ENCODE results near the gene BTBD10. TPM values are rescaled to one million over a fixed set of nuclear protein-coding genes. Genes with fewer than 3 reads are reported as not detected.
A peak's percentile ranks its signal among the peaks of the same experiment; 100 is the strongest.

The BTBD10 gene
- total and polyA plus RNA-seq, 3 experiments from 2014 or later: 14.3 to 27.3 (median 24.1) TPM

DNA sequence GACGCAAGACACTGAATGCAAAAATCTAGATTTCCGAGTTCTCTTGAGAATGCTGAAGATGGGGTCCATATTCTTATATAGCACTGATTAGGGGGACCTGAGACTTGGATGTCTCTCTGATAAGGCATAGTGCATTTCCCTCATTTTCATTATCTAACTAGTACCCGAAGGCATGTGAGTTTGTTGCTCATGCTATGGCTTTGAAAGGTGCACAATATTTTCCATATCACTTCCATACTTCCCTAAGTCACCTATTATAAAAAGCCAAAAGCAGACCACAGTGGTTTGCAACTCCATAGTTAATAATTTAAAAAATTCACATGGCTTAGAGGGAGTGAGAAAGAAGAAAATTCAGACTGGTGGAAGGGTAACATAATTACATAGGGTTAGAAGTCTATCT, 1.7 kb downstream of the BTBD10 start:
- Histone ChIP-seq H3K36me3 (ENCODE audit: insufficient read depth, low read length) (no peaks in the 10 kb centered on the region), H3K27me3 (ENCODE audit: insufficient read depth, low read length, poor library complexity, severe bottlenecking) (no peaks in the 10 kb centered on the region), H3K9me3 (ENCODE audit: low read length) (no peaks in the 10 kb centered on the region), H3K27ac (ENCODE audit: low read depth, low read length) (no peak overlapping the region), H3K4me3 (ENCODE audit: low read length) (no peak overlapping the region), H3K4me1 (ENCODE audit: insufficient read depth, low read length) (peaks cover 24% of the 10 kb centered on the region)
- H3K4me1 Mint-ChIP-seq: peaks cover 51 to 68% (median 66%) of the 10 kb centered on the region in 3 donors
- H3K27ac Mint-ChIP-seq: peak overlapping the region in 5 of 8 donors; percentile 2 to 97 (median 47)
- H3K27me3 Mint-ChIP-seq: peaks cover 0 to 7% of the 10 kb centered on the region in 2 donors
- peaks cover 0 to 19% (median 7%) of the 10 kb centered on the region in 3 donors for H3K36me3 Mint-ChIP-seq
- ChIA-PET POLR2A (no interaction called here), CTCF (no interaction called here)
- peak overlapping the region in 6 of 7 donors; percentile 97 to 100 (median 98) for H3K4me3 Mint-ChIP-seq
- no peak for DNase-seq
- H3K9me3 Mint-ChIP-seq: no peaks in the 10 kb centered on the region

DNA sequence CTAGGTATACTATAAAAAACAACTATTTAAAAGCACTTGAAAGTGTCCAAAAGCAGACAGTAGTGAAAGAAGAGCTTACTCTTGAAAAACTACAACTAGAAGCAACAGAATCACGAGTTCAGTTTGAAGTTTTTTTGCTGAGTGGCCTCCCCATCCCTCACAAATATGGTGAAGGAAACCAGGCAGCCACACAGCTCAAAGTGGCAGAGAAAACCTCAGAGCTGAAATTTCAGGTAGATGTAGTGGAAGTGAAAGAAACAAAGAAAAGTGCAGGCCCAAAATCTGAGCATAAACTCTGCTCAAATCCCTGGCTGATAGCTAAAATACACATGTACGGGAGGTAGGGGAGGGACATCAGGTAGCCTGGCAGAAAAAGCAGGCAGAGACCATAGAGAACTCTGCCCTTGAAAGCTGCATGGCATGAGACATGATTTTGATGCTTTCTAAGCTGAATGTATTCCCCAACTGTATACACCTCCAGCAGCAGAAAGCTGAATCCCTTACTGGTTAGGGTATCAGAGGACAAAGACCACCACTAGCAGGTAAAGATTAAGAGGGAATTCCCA, 12.1 kb downstream of the BTBD10 start:
- H3K4me1 ChIP-seq (ENCODE audit: insufficient read depth, low read length): peaks cover 10% of the 10 kb centered on the region
- DNase-seq: no peak
- H3K4me1 Mint-ChIP-seq: peaks cover 52 to 84% (median 79%) of the 10 kb centered on the region in 3 donors
- no peaks in the 10 kb centered on the region for H3K36me3 ChIP-seq (ENCODE audit: insufficient read depth, low read length)
- peaks cover 0 to 8% (median 6%) of the 10 kb centered on the region in 5 donors for H3K9me3 Mint-ChIP-seq
- H3K27me3 ChIP-seq (ENCODE audit: insufficient read depth, low read length, poor library complexity, severe bottlenecking): no peaks in the 10 kb centered on the region
- H3K4me3 ChIP-seq (ENCODE audit: low read length): no peak overlapping the region
- CTCF ChIA-PET: no interaction called here
- POLR2A ChIA-PET: interaction anchor here (0.9 kb wide), 1 partner anchor 12 kb away, joined by 3 read pairs; the partner anchor contains the start of gene BTBD10
- H3K4me3 Mint-ChIP-seq: peak overlapping the region in 1 of 7 donors; percentile 48
- H3K36me3 Mint-ChIP-seq: peaks cover 16 to 17% (median 16%) of the 10 kb centered on the region in 3 donors
- peak overlapping the region in 4 of 8 donors; percentile 11 to 71 (median 52) for H3K27ac Mint-ChIP-seq
- H3K27me3 Mint-ChIP-seq: no peaks in the 10 kb centered on the region
- H3K27ac ChIP-seq (ENCODE audit: low read depth, low read length): no peak overlapping the region
- H3K9me3 ChIP-seq (ENCODE audit: low read length): no peaks in the 10 kb centered on the region

GRCh38 chr11:13449522-13449921, 13.5 kb downstream of the BTBD10 start:
- Histone ChIP-seq H3K27ac (ENCODE audit: low read depth, low read length) (no peak overlapping the region), H3K9me3 (ENCODE audit: low read length) (no peaks in the 10 kb centered on the region), H3K4me1 (ENCODE audit: insufficient read depth, low read length) (peaks cover 10% of the 10 kb centered on the region), H3K36me3 (ENCODE audit: insufficient read depth, low read length) (no peaks in the 10 kb centered on the region), H3K4me3 (ENCODE audit: low read length) (no peak overlapping the region), H3K27me3 (ENCODE audit: insufficient read depth, low read length, poor library complexity, severe bottlenecking) (no peaks in the 10 kb centered on the region)
- CTCF ChIA-PET: no interaction called here
- H3K4me1 Mint-ChIP-seq: peaks cover 57 to 85% (median 80%) of the 10 kb centered on the region in 3 donors
- H3K9me3 Mint-ChIP-seq: peaks cover 0 to 8% (median 6%) of the 10 kb centered on the region in 5 donors
- no peak for DNase-seq
- no peak overlapping the region for H3K4me3 Mint-ChIP-seq
- H3K36me3 Mint-ChIP-seq: peaks cover 16 to 17% (median 16%) of the 10 kb centered on the region in 3 donors
- H3K27ac Mint-ChIP-seq: no peak overlapping the region
- POLR2A ChIA-PET: no interaction called here
- H3K27me3 Mint-ChIP-seq: no peaks in the 10 kb centered on the region

- POLR2A ChIA-PET: no interaction called here
- H3K36me3 Mint-ChIP-seq: peaks cover 14 to 18% (median 16%) of the 10 kb centered on the region in 3 donors
- no peak overlapping the region for H3K4me3 ChIP-seq (ENCODE audit: low read length)
- peaks cover 10% of the 10 kb centered on the region for H3K4me1 ChIP-seq (ENCODE audit: insufficient read depth, low read length)
- H3K27me3 Mint-ChIP-seq: no peaks in the 10 kb centered on the region
- no peak for DNase-seq
- no peaks in the 10 kb centered on the region for H3K27me3 ChIP-seq (ENCODE audit: insufficient read depth, low read length, poor library complexity, severe bottlenecking)
- peaks cover 60 to 84% (median 82%) of the 10 kb centered on the region in 3 donors for H3K4me1 Mint-ChIP-seq
- no peak overlapping the region for H3K4me3 Mint-ChIP-seq
- H3K36me3 ChIP-seq (ENCODE audit: insufficient read depth, low read length): no peaks in the 10 kb centered on the region
- H3K27ac Mint-ChIP-seq: no peak overlapping the region
- CTCF ChIA-PET: interaction anchor here (1.5 kb wide), 1 partner anchor 14 kb away, joined by 3 read pairs; the partner anchor contains the start of gene BTBD10
- H3K27ac ChIP-seq (ENCODE audit: low read depth, low read length): no peak overlapping the region
- no peaks in the 10 kb centered on the region for H3K9me3 ChIP-seq (ENCODE audit: low read length)
- H3K9me3 Mint-ChIP-seq: peaks cover 0 to 8% (median 6%) of the 10 kb centered on the region in 5 donors
Measured at GRCh38 chr11:13448876-13449275, 14.1 kb downstream of the BTBD10 start.

- peaks cover 1 to 10% (median 10%) of the 10 kb centered on the region in 3 donors for H3K36me3 Mint-ChIP-seq
- CTCF ChIA-PET: no interaction called here
Measured at GRCh38 chr11:13446444-13446843, 16.6 kb downstream of the BTBD10 start.

DNA sequence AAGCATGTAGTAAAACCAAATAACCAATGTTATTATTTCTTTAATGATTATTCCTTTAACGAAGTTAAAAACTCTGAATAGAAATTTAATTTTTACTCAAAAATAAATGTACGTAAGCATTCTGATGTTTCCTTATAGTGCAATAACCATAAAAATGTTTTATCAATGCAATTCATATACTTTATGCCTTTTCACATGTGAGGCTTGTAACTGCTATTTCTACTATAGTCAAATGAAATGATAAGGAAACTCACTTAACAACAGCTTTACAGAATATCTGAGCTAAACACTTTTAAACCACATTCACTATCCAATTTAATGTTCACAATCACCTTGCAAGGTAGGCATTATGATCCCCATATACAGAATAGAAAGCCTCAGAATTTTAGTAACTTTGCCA, 17.4 kb downstream of the BTBD10 start:
- H3K4me1 ChIP-seq (ENCODE audit: insufficient read depth, low read length): peaks cover 7% of the 10 kb centered on the region
- POLR2A ChIA-PET: no interaction called here
- H3K9me3 Mint-ChIP-seq: peaks cover 0 to 3% (median 2%) of the 10 kb centered on the region in 5 donors
- CTCF ChIA-PET: no interaction called here
- no peak overlapping the region for H3K27ac ChIP-seq (ENCODE audit: low read depth, low read length)
- H3K4me1 Mint-ChIP-seq: peaks cover 63 to 78% (median 76%) of the 10 kb centered on the region in 3 donors
- H3K27me3 ChIP-seq (ENCODE audit: insufficient read depth, low read length, poor library complexity, severe bottlenecking): no peaks in the 10 kb centered on the region
- H3K4me3 ChIP-seq (ENCODE audit: low read length): no peak overlapping the region
- DNase-seq: no peak
- no peak overlapping the region for H3K27ac Mint-ChIP-seq
- H3K27me3 Mint-ChIP-seq: no peaks in the 10 kb centered on the region
- no peaks in the 10 kb centered on the region for H3K9me3 ChIP-seq (ENCODE audit: low read length)
- peaks cover 0 to 8% (median 7%) of the 10 kb centered on the region in 3 donors for H3K36me3 Mint-ChIP-seq
- H3K4me3 Mint-ChIP-seq: no peak overlapping the region
- no peaks in the 10 kb centered on the region for H3K36me3 ChIP-seq (ENCODE audit: insufficient read depth, low read length)

More at GRCh38 chr11:13446444-13446843, 16.6 kb downstream of the BTBD10 start:
- peak overlapping the region in 1 of 8 donors; percentile 73 for H3K27ac Mint-ChIP-seq
- no peak overlapping the region for H3K4me3 Mint-ChIP-seq
- H3K27ac ChIP-seq (ENCODE audit: low read depth, low read length): no peak overlapping the region
- peaks cover 67 to 83% (median 82%) of the 10 kb centered on the region in 3 donors for H3K4me1 Mint-ChIP-seq
- no peak for DNase-seq
- H3K4me3 ChIP-seq (ENCODE audit: low read length): no peak overlapping the region
- peaks cover 9% of the 10 kb centered on the region for H3K4me1 ChIP-seq (ENCODE audit: insufficient read depth, low read length)
- peaks cover 0 to 6% (median 2%) of the 10 kb centered on the region in 5 donors for H3K9me3 Mint-ChIP-seq
- POLR2A ChIA-PET: no interaction called here
- no peaks in the 10 kb centered on the region for H3K36me3 ChIP-seq (ENCODE audit: insufficient read depth, low read length)
- no peaks in the 10 kb centered on the region for H3K9me3 ChIP-seq (ENCODE audit: low read length)
- no peaks in the 10 kb centered on the region for H3K27me3 Mint-ChIP-seq
- no peaks in the 10 kb centered on the region for H3K27me3 ChIP-seq (ENCODE audit: insufficient read depth, low read length, poor library complexity, severe bottlenecking)

DNA sequence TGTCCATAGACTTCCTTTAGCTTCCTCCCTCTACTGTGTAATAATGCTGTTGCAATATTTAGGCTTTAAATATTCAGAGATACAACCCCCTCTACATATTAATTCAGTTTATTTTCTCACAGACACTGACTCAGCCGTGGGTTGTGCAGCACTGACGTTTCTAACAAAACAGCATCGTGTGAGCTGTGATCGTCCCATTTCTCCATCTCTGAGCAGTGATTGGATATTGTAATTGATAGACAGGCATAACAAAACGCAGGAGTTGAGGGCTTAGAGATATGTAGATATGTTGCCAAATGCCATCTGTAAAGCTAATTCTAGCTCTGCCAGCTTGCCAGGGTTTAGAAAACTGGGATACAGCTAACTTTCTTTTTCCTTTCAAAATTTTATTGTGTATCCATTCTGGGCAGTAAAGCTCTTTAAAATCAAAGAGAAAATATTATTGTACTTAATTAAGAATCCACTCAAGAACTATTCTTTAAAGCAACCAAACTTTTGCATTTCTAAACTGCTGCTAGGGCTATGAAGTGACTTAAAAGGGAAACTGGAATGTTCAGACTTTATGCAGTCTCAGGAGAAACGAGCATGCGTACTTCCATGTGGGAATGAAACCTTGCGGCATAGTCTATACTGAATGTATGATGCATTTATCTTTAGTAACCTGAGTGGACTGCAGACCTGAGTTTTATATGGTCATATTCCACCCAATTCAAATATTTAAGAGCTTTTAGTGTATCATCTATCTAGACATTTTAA, 22.7 kb downstream of the BTBD10 start:
- no peak overlapping the region for H3K27ac ChIP-seq (ENCODE audit: low read depth, low read length)
- H3K9me3 ChIP-seq (ENCODE audit: low read length): no peaks in the 10 kb centered on the region
- Mint-ChIP-seq H3K27me3 (no peaks in the 10 kb centered on the region), H3K9me3 (no peaks in the 10 kb centered on the region), H3K27ac (peak overlapping the region in 1 of 8 donors; percentile 68), H3K4me3 (no peak overlapping the region), H3K36me3 (peaks cover 4 to 6% (median 6%) of the 10 kb centered on the region in 3 donors), H3K4me1 (peaks cover 56 to 78% (median 67%) of the 10 kb centered on the region in 3 donors)
- ChIA-PET POLR2A (interaction anchor here (0.5 kb wide), 1 partner anchor 482 kb away, joined by 3 read pairs; no protein-coding TSS in a partner anchor), CTCF (no interaction called here)
- no peak for DNase-seq
- H3K4me1 ChIP-seq (ENCODE audit: insufficient read depth, low read length): no peaks in the 10 kb centered on the region
- no peak overlapping the region for H3K4me3 ChIP-seq (ENCODE audit: low read length)
- no peaks in the 10 kb centered on the region for H3K27me3 ChIP-seq (ENCODE audit: insufficient read depth, low read length, poor library complexity, severe bottlenecking)
- H3K36me3 ChIP-seq (ENCODE audit: insufficient read depth, low read length): no peaks in the 10 kb centered on the region

DNA sequence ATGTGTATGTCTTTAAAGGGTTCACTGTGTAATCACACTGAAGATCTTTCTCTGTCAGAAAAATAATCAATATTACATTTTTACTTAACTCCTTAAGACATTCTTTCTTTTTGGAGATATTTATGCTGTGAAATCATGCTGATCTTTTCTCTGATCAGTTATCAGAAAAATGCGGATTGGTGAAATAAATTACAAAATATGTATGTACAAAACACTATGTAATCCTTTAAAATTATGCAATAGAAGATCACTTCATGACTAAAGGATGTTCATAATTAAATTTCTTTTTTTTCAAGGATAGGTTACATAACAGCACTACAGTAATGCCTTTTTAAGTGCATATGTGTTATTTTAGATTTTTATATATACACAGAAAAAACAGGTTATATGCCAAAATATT, 24.7 kb downstream of the BTBD10 start:
- no peak for DNase-seq
- no peaks in the 10 kb centered on the region for H3K36me3 ChIP-seq (ENCODE audit: insufficient read depth, low read length)
- no peaks in the 10 kb centered on the region for H3K9me3 Mint-ChIP-seq
- H3K9me3 ChIP-seq (ENCODE audit: low read length): no peaks in the 10 kb centered on the region
- no peak overlapping the region for H3K4me3 Mint-ChIP-seq
- H3K4me1 ChIP-seq (ENCODE audit: insufficient read depth, low read length): no peaks in the 10 kb centered on the region
- H3K4me1 Mint-ChIP-seq: peaks cover 54 to 77% (median 67%) of the 10 kb centered on the region in 3 donors
- ChIA-PET POLR2A (no interaction called here), CTCF (no interaction called here)
- H3K27ac Mint-ChIP-seq: no peak overlapping the region
- no peak overlapping the region for H3K4me3 ChIP-seq (ENCODE audit: low read length)
- H3K36me3 Mint-ChIP-seq: peaks cover 4 to 7% (median 5%) of the 10 kb centered on the region in 3 donors
- no peaks in the 10 kb centered on the region for H3K27me3 ChIP-seq (ENCODE audit: insufficient read depth, low read length, poor library complexity, severe bottlenecking)
- no peak overlapping the region for H3K27ac ChIP-seq (ENCODE audit: low read depth, low read length)
- H3K27me3 Mint-ChIP-seq: no peaks in the 10 kb centered on the region
